Prostate gland (tissue), 2 donors: ENCODE results near the gene MALAT1.

ENCODE experiments used
- CTCF ChIP-seq, 4 experiments: fragments of 200-600 bp in 2 of 4; fragments of 450-650 bp in 2 of 4; sonication (generic) in 2 of 4; IDR thresholded peaks; 1 replicate in 3 of 4; 2 replicates in 1 of 4; pipeline ENCODE4 v1.5.1; 2016 to 2019; ENCODE audit warnings: antibody characterized with exemption in 4 of 4, mild to moderate bottlenecking in 2 of 4, moderate library complexity in 2 of 4
- POLR2AphosphoS5 ChIP-seq: sonication (generic); formaldehyde crosslinking; IDR thresholded peaks from one replicate; pipeline ENCODE4 v1.6.1; 2017; ENCODE audit warnings: antibody characterized with exemption

- no peak for TF ChIP-seq CTCF (IDR thresholded peaks at IDR 0.05)
- TF ChIP-seq POLR2AphosphoS5, result no peak
Measured at GRCh38 chr11:65552388-65552951, 53.6 kb downstream of the MALAT1 start.
